Neural cell (in vitro differentiated cells): ENCODE measurements around the gene EMC10. TPM values are rescaled to one million over a fixed set of nuclear protein-coding genes. Genes with fewer than 3 reads are reported as not detected.

Experiments used
- H2AFZ ChIP-seq: fragments of 200-600, 300-800 bp; sonication (generic), shearing (Covaris generic); 2 replicates; pipeline ENCODE4 v1.6.0; 2014; ENCODE audit warnings: low read depth, mild to moderate bottlenecking, antibody characterized with exemption, low read length, moderate library complexity
- H3F3A ChIP-seq: fragments of 200-600 bp; shearing (Covaris generic); 2 replicates; pipeline ENCODE4 v1.6.1; 2016; ENCODE audit warnings: mild to moderate bottlenecking, moderate library complexity, mixed read lengths, antibody characterized with exemption, low read length; ENCODE audit not compliant: insufficient read depth, poor library complexity, severe bottlenecking
- H3K27ac ChIP-seq: fragments of 200-600, 300-800 bp; sonication (generic), shearing (Covaris generic); 2 replicates; pipeline ENCODE4 v1.5.1; 2014; ENCODE audit warnings: mild to moderate bottlenecking, low read length, moderate library complexity
- H3K27me3 ChIP-seq: fragments of 300-800, 200-600 bp; sonication (generic), shearing (Covaris generic); 2 replicates; pipeline ENCODE4 v1.6.0; 2014; ENCODE audit warnings: mild to moderate bottlenecking, low read depth, low read length, moderate library complexity; ENCODE audit not compliant: insufficient read depth
- H3K36me3 ChIP-seq: fragments of 300-800, 200-600 bp; sonication (generic), shearing (Covaris generic); 2 replicates; pipeline ENCODE4 v1.5.1; 2014; ENCODE audit warnings: mild to moderate bottlenecking, antibody characterized with exemption, low read length, moderate library complexity; ENCODE audit not compliant: insufficient read depth
- H3K4me2 ChIP-seq: fragments of 300-800, 200-600 bp; sonication (generic), shearing (Covaris generic); 2 replicates; pipeline ENCODE4 v1.6.0; 2014; ENCODE audit warnings: mild to moderate bottlenecking, low read length
- H3K4me3 ChIP-seq: fragments of 300-800, 200-600 bp; sonication (generic), shearing (Covaris generic); 2 replicates; pipeline ENCODE4 v1.5.1; 2014; ENCODE audit warnings: mild to moderate bottlenecking, low read length, moderate library complexity
- H3K79me2 ChIP-seq: fragments of 200-600 bp; shearing (Covaris generic); replicated peaks from 2 replicates; pipeline ENCODE4 v1.6.0; 2014; ENCODE audit warnings: mild to moderate bottlenecking, low read length, moderate library complexity; ENCODE audit not compliant: insufficient read depth
- H3K9ac ChIP-seq: fragments of 300-800, 200-600 bp; sonication (generic), shearing (Covaris generic); 2 replicates; pipeline ENCODE4 v1.6.1; 2016; ENCODE audit warnings: mild to moderate bottlenecking, low read length, mixed read lengths
- H3K9me2 ChIP-seq: fragments of 200-600 bp; shearing (Covaris generic); 2 replicates; pipeline ENCODE4 v1.6.1; 2016; ENCODE audit warnings: mild to moderate bottlenecking, low read length, mixed read lengths; ENCODE audit not compliant: insufficient read depth
- H3K9me3 ChIP-seq: fragments of 200-600, 300-800 bp; sonication (generic), shearing (Covaris generic); 2 replicates; pipeline ENCODE4 v1.6.1; 2016; ENCODE audit warnings: mild to moderate bottlenecking, mixed run types, low read length, moderate library complexity, mixed read lengths
- H4K20me1 ChIP-seq: fragments of 200-600 bp; shearing (Covaris generic); 2 replicates; pipeline ENCODE4 v1.6.1; 2016; ENCODE audit warnings: mild to moderate bottlenecking, mixed run types; ENCODE audit not compliant: insufficient read depth
- EP300 ChIP-seq: fragments of 450-650 bp; conservative IDR thresholded peaks from 2 replicates; pipeline ENCODE4 v1.6.1; 2014; ENCODE audit warnings: antibody characterized with exemption, mild to moderate bottlenecking, moderate library complexity; ENCODE audit not compliant: poor library complexity, severe bottlenecking
- EZH2 ChIP-seq: fragments of 200-600, 300-800 bp; shearing (Covaris generic), sonication (generic); IDR thresholded peaks from 2 replicates; pipeline ENCODE4 v1.6.1; 2014; ENCODE audit warnings: antibody characterized with exemption, low read length, borderline replicate concordance, mild to moderate bottlenecking; ENCODE audit not compliant: insufficient read depth, poor library complexity, severe bottlenecking
- MXI1 ChIP-seq: fragments of 450-650 bp; conservative IDR thresholded peaks from 2 replicates; pipeline ENCODE4 v1.6.1; 2014; ENCODE audit warnings: antibody characterized with exemption, mild to moderate bottlenecking; ENCODE audit not compliant: poor library complexity, severe bottlenecking
- RAD21 ChIP-seq: fragments of 450-650 bp; conservative IDR thresholded peaks from 2 replicates; pipeline ENCODE4 v1.6.1; 2014; ENCODE audit warnings: antibody characterized with exemption, mild to moderate bottlenecking, moderate library complexity
- SMC3 ChIP-seq: fragments of 450-650 bp; conservative IDR thresholded peaks from 2 replicates; pipeline ENCODE4 v1.6.1; 2014; ENCODE audit warnings: antibody characterized with exemption, mild to moderate bottlenecking, moderate library complexity; ENCODE audit not compliant: poor library complexity
- TAF1 ChIP-seq: IDR thresholded peaks from 2 replicates; pipeline ENCODE4 v1.6.1; 2012; ENCODE audit warnings: low read depth
- polyA plus RNA-seq: library from polyadenylated mRNA; depleted of rRNA; stranded (reverse); fragments of >200 nt; gene quantifications from 2 replicates; pipeline ENCODE4 v1.2.3, GENCODE V29; 2014
- TF ChIP-seq, protein P1 (sequence below): IDR thresholded peaks from 2 replicates; pipeline ENCODE4 v1.6.1; 2012; ENCODE audit warnings: borderline replicate concordance
- TF ChIP-seq, protein P2 (sequence below): fragments of 450-650 bp; IDR thresholded peaks from 2 replicates; pipeline ENCODE4 v1.5.1; 2014; ENCODE audit warnings: antibody characterized with exemption, mild to moderate bottlenecking, moderate library complexity; ENCODE audit not compliant: poor library complexity, severe bottlenecking

EMC10 gene
- polyA plus RNA-seq, 1 donor from 2014 or later = 233 TPM

DNA sequence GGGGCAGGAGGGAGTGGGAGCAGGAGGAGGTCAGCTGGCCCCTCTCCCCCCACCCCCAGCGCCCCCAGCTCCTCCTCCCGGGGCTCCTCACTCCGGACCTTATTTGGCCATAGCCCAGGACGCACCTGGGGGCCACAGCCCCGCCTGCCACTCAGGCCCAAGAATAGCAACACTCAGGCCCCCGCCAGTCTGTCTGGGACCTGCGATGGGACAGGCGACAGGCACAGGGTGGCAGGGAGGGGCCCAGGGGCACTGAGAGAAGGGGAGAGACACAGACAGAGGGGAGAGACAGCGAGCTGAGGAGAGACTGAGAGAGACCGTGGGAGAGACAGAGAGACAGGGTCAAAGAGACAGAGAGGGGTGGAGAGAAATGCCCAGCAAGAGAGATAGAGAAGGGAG lies 24.4 kb downstream of the EMC10 start:
- Histone ChIP-seq H3F3A (no peaks in the 10 kb centered on the region), H2AFZ (no peak overlapping the region), H3K4me2 (no peak overlapping the region), H3K27ac (no peak overlapping the region), H3K79me2 (no peaks in the 10 kb centered on the region), H3K9me3 (no peaks in the 10 kb centered on the region), H3K9me2 (no peaks in the 10 kb centered on the region), H4K20me1 (no peaks in the 10 kb centered on the region), H3K4me3 (no peak overlapping the region), H3K9ac (peak overlapping the region; percentile 38), H3K36me3 (no peaks in the 10 kb centered on the region), H3K27me3 (no peaks in the 10 kb centered on the region)
- TF ChIP-seq EZH2 (no peak), RAD21 (no peak), MXI1 (no peak), TAF1 (no peak), EP300 (no peak)
- TF ChIP-seq, protein P1, sequence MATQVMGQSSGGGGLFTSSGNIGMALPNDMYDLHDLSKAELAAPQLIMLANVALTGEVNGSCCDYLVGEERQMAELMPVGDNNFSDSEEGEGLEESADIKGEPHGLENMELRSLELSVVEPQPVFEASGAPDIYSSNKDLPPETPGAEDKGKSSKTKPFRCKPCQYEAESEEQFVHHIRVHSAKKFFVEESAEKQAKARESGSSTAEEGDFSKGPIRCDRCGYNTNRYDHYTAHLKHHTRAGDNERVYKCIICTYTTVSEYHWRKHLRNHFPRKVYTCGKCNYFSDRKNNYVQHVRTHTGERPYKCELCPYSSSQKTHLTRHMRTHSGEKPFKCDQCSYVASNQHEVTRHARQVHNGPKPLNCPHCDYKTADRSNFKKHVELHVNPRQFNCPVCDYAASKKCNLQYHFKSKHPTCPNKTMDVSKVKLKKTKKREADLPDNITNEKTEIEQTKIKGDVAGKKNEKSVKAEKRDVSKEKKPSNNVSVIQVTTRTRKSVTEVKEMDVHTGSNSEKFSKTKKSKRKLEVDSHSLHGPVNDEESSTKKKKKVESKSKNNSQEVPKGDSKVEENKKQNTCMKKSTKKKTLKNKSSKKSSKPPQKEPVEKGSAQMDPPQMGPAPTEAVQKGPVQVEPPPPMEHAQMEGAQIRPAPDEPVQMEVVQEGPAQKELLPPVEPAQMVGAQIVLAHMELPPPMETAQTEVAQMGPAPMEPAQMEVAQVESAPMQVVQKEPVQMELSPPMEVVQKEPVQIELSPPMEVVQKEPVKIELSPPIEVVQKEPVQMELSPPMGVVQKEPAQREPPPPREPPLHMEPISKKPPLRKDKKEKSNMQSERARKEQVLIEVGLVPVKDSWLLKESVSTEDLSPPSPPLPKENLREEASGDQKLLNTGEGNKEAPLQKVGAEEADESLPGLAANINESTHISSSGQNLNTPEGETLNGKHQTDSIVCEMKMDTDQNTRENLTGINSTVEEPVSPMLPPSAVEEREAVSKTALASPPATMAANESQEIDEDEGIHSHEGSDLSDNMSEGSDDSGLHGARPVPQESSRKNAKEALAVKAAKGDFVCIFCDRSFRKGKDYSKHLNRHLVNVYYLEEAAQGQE = no peak
- TF ChIP-seq, protein P2, sequence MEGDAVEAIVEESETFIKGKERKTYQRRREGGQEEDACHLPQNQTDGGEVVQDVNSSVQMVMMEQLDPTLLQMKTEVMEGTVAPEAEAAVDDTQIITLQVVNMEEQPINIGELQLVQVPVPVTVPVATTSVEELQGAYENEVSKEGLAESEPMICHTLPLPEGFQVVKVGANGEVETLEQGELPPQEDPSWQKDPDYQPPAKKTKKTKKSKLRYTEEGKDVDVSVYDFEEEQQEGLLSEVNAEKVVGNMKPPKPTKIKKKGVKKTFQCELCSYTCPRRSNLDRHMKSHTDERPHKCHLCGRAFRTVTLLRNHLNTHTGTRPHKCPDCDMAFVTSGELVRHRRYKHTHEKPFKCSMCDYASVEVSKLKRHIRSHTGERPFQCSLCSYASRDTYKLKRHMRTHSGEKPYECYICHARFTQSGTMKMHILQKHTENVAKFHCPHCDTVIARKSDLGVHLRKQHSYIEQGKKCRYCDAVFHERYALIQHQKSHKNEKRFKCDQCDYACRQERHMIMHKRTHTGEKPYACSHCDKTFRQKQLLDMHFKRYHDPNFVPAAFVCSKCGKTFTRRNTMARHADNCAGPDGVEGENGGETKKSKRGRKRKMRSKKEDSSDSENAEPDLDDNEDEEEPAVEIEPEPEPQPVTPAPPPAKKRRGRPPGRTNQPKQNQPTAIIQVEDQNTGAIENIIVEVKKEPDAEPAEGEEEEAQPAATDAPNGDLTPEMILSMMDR = no peak

DNA sequence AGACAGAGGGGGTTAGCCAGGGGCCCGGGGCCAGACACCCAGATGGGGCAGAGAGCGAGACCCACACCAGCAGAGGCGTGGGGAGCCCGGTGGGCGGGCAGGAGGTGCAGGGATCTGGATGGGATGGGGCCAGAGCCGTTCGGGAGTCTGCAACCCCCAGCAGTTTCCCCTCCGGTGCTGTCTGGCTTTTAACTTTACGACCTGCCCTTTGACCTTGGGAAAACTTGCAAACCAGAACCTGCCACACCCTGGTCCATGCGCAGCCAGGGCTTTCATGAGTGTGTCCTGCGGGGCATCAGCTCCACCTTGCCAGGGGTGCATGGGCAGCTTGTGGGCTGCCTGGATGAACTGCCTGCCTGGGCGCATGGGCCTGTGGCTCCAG lies 24.9 kb downstream of the EMC10 start:
- no peak overlapping the region for H2AFZ ChIP-seq
- no peaks in the 10 kb centered on the region for H3F3A ChIP-seq
- no peak overlapping the region for H3K27ac ChIP-seq
- no peaks in the 10 kb centered on the region for H3K9me3 ChIP-seq
- no peaks in the 10 kb centered on the region for H4K20me1 ChIP-seq
- H3K9me2 ChIP-seq = no peaks in the 10 kb centered on the region
- no peaks in the 10 kb centered on the region for H3K36me3 ChIP-seq
- H3K9ac ChIP-seq = peak overlapping the region; percentile 26
- no peaks in the 10 kb centered on the region for H3K27me3 ChIP-seq
- no peak overlapping the region for H3K4me3 ChIP-seq
- H3K4me2 ChIP-seq = no peak overlapping the region
- no peak for TF ChIP-seq EP300
- TF ChIP-seq RAD21 = no peak
- no peak for TF ChIP-seq SMC3
- no peaks in the 10 kb centered on the region for H3K79me2 ChIP-seq
